GM19455 (cell line): ENCODE results near the gene TMEM259.

Experiments used
- ATAC-seq: cut with Tn5 transposase; IDR thresholded peaks from one replicate; pipeline ENCODE4 v1.9.1; 2021; ENCODE audit not compliant: unreplicated experiment

Gene TMEM259

DNA sequence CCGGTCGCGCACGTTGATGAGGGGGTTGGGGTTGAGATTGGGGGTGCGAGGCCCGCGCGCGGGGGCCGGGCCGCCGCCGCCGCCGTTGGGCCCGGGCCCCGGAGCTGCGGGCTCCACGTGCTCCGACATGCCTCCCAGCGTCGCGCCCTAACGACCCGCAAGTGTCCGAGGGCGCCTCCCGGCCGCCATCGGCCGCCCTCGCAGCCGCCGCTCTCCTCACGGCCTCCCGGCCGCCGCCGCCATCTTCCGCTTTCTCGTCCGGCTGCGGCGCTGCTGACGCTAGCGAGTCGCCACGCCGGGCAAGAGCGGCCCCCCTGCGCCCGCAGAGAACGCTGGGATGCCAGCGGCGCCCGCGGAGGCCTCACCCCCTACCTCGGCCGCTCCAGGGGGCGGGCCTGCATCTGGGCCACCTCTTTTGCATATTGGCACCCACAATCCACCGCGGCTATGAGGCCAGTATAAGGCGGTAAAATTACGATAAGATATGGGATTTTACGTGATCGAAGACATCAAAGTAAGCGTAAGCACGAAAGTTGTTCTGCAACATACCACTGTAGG lies at the start of gene TMEM259:
TMEM259 (minus strand) TSS at position 256 of the 558 bp plus-strand sequence; CDS start at position 129, 127 bp downstream.
- ATAC-seq, result peak; percentile 67

DNA sequence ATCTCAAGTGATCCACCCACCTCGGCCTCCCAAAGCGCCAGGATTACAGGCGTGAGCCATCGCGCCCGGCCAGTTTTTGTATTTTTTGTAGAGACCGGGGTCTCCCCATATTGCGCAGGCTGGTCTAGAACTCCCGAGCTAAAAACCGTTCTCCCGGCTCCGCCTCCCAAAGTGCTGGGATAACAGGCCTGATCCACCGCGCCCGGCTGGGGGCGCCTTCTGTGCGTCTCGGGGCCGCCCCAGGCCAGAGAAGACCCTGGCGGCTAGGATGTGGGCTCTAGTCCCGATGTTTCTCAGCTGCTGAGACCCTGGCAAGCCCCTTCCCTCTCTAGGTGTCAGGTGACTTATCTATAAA lies 49.6 kb upstream of the TMEM259 start:
- ATAC-seq, result no peak

DNA sequence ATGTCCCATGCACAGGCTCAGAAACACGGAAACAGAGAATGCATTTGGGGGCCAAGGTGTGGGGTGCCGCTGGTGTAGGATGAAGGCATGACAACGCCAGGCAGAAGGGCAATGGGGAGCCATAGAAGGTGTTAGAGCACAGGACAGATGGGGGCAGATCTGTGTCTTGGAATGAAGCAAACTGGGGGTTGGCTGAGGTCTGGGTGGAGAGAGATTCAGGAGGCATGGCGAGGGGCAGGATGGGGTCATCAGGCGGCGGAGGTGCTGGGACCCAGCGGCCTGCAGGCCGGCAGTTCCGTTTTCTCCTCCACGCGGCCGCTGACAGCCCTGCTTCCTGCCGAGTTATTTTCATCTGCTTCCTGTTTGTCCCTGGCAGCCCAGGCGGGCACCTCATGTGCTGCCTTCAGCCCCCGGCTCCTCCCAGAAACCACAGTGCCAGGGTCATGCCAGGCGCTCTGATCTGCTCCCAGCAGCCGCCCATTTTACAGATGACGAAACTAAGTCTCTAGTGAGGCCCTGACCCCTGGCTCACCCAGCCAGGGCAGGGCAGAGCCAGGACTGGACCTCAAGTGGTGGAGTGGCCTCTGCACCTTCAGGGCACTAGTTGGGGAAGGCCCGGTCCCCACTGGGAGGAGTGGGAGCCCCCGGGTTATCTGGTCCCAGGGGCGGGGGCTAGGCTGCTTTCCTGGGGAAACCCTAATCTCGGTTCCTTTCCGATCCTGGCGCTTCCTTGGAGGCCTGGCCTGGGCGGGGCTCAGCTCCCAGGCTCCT lies 48.3 kb upstream of the TMEM259 start:
- no peak for ATAC-seq

DNA sequence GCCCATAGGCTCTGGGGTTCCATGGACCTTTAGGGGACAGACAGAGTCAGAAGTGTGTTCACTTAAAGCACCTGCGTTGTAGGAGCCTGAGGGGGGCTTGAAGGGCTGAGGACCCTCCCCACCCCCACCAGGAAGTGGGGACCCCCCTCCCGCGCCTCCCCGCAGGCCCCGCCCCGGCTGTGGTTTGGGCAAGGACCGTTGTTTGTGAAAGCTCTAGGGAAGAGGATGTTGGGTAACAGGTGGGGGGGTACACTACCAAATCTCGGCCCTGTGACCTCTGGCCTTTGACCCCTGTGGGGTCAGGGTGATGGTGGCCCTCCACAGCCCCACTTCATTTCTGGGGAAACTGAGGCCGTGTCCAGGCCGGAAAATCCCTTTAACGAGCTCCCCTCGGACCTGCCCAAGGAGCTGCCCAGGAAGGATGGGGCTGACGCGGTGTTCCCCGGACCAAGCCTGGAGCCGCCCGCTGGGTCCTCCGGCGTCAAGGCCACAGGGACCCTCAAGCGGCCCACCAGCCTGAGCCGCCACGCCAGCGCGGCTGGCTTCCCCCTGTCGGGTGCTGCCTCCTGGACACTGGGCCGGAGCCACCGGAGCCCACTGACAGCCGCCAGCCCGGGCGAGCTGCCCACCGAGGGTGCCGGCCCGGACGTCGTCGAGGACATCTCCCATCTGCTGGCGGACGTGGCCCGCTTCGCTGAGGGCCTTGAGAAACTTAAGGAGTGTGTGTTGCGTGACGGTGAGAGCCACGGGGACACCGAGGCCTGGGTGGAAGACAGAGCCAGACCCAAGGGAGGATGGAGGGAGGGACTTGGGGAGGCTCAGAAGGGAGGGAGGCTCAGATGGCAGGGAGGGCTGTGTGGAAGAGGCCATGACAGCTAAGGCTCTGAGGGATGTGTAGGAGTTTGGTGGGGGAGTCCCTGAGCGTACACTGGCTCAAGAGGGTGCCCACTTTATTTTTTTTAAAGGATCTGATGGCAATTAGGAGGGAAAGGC lies 47.4 kb upstream of the TMEM259 start:
- no peak for ATAC-seq

DNA sequence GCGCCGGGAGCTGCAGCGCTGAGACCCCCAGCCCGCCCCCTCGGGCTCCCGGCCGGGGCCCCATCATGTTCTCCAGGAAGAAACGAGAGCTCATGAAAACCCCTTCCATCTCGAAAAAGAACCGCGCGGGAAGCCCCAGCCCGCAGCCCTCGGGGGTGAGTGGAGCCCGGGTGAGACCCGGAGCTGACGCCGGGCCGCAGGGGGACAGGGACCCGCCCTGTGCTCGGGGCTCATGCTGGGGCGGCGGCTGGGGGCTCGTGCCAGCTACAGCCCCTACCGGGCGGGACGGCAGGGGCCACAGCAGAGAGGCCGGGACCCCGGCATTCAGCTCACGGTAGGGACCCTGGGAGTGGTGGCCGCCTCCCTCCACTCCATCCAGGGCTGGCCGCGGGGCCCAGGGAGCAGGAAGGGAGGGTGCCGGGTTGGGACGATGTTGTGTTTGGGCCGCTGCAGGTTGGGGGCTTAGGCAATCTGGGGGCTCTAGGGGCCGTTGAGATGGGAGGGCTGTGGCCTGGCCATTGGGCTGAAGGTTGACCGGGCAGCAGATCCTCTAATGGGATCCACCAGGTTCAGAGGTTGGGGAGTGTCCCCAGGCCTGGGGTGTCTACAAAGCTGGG lies 46.5 kb upstream of the TMEM259 start:
- ATAC-seq, result no peak

DNA sequence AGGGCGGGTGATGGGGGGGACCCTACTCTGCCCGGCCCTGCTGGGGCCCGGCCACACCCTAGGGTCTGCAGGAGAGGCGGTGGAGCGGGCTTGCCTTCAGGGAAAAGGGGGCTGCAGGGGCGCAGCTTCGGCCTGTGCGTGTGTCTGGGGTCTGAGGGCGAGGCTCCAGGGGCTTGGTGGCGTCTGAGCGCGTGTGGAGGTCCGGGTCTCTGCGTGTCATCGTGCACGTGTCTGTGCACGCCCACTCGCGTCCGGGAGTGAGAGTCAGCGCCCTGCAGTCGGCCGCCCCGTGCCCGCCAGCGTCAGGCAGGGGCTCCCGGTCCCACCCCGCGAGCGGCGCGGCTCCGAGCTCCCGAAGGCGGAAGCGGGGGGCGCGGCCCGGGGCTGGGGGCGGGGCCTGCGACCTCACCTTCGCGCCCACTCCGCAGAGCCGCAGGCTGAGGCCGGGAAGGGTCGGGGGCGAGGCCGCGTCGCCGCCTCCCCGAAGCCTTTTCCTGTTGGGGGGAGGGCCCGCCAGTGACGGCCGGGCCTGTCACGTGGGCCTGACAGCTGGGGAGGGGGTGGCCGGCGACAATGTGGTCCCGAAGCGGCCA lies 45.9 kb upstream of the TMEM259 start, which contains the start of gene ARHGAP45:
ARHGAP45 (plus strand) TSS at position 420 of the 593 bp plus-strand sequence. CDS start 239 bp downstream, outside the sequence.
- no peak for ATAC-seq

DNA sequence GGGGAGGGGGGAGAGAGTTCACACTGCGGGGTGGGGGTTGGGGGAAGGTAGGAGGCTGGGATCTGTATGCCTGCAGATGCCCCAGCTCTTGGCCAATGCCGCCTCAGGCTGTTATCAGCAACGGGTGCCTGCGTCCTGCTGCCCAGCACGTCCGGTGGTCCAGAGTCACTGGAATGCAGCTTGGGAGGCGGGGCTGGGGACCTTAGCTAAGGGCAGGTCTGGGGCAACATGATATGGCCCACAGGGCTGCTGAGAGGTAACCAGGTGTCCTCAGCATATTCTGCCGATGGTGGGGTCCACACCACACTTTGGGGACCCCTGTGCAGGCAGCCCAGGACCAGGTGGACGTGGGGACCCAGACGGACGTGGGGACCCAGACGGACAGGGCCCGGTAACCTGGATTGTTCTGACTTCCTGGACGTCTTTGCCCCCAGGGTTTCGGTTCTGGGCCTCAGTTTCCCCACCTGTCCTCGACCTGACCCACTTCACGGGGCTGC lies 45.4 kb upstream of the TMEM259 start:
- no peak for ATAC-seq

DNA sequence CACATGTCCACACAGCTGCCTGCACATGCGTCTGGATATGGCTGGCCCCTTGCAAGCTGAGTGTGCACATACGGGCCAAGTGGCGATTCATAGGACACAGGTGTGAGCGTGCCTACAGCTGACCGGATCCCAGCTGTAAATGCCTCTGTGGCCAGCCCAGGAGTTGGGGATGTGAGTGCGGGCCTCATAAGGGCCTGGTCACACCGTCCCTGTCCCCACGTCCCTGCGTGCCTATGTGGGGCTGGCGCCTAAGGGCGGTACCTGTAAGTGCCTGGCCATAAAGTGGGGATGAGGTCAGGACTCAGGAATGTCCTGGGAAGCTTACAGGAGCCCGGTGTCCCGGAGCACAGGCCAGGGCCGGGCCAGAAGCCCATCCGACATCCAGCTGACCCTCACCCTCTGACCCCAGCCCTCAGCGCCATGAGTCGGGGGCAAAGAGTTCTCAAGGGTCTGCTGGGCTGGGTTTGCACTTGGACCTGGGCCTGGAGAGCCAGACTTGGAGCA lies 44.7 kb upstream of the TMEM259 start:
- ATAC-seq, result no peak

DNA sequence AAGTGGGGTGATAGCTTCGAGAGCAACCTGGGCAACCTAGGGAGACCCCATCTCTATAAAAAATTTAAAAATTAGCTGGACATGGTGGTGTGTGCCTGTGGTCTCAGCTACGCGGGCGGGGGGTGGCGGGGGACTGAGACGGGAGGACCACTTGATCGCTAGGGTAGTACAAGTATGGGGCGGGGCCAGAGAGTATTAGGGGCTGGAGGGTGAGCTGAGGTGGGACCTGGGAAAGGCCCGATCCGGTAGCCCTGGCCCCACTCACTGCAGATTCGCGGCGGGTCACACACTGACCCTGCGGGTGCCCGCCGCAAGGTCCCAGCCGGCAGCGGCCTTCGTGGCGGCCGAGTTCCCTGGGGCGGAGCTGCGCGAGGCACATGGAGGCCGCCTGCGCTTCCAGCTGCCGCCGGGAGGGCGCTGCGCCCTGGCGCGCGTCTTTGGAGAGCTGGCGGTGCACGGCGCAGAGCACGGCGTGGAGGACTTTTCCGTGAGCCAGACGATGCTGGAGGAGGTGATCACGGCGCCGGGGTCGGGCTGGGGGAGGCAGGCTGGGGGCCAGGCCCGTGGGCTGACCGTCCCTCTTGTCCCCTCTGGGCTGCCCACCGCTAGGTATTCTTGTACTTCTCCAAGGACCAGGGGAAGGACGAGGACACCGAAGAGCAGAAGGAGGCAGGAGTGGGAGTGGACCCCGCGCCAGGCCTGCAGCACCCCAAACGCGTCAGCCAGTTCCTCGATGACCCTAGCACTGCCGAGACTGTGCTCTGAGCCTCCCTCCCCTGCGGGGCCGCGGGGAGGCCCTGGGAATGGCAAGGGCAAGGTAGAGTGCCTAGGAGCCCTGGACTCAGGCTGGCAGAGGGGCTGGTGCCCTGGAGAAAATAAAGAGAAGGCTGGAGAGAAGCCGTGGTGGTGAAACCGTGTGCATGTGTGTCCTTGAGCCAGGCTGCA lies 44.0 kb upstream of the TMEM259 start:
- ATAC-seq, result no peak

DNA sequence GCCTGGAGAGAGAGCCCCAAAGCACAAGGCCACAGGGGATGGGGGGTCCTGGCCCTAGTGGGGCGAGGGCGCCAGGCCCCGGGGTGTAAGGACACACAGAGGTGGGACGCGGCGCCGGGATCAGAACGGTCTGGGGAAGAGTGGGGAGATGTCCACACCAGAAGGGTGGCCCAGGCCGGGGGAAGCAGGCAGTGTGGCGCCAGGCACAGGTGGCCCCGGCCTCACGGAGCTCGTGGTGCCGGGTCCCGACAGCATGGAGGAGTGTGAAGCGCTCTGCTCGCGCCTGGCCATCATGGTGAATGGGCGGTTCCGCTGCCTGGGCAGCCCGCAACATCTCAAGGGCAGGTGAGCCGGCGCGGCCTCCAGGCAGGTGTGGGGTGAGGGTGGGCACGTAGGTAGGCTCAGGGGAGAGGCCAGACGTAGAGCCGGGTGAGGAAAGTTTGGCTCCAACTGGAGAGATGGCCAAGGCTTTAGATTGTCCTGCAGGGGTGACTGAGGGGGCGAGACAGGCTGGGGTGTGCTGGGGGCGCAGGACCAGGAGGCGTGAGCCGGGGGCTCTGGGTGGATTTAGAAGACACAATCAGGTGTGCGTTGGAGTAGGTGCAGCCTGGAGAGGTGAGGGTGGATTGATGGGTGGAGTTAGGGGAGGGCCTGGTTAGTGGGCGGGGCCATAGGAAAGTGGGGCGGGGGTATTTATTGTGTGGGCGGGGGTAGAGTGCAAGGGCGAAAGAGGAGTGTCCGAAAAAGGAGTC lies 43.2 kb upstream of the TMEM259 start:
- ATAC-seq, result no peak

DNA sequence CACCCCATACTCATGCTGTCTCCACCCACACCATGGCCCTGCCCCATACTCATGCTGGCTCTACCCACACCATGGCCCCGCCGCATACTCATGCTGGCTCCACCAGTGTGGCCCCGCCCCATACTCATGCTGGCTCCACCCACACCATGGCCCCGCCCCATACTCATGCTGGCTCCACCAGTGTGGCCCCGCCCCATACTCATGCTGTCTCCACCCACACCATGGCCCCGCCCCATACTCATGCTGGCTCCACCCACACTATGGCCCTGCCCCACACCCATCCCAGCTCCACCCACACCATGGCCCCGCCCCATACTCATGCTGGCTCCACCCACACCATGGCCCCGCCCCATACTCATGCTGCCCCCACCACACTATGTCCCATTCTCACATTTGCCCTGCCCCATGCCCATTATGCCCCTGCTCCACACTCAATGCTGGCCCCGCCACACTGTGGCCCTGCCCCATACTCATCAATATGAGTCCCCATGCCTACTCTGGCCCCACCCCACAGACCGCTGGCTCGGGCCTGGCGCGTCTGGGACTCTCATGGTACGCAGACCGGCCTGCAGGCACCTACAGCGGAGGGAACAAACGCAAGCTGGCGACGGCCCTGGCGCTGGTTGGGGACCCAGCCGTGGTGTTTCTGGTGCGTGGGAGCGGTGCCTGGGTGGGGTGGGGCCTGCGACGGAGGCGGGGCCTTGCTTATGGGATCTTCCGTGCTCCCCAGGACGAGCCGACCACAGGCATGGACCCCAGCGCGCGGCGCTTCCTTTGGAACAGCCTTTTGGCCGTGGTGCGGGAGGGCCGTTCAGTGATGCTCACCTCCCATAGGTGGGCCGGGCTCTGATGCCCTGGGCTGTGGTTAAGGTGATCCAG lies 42.3 kb upstream of the TMEM259 start:
- ATAC-seq, result no peak

DNA sequence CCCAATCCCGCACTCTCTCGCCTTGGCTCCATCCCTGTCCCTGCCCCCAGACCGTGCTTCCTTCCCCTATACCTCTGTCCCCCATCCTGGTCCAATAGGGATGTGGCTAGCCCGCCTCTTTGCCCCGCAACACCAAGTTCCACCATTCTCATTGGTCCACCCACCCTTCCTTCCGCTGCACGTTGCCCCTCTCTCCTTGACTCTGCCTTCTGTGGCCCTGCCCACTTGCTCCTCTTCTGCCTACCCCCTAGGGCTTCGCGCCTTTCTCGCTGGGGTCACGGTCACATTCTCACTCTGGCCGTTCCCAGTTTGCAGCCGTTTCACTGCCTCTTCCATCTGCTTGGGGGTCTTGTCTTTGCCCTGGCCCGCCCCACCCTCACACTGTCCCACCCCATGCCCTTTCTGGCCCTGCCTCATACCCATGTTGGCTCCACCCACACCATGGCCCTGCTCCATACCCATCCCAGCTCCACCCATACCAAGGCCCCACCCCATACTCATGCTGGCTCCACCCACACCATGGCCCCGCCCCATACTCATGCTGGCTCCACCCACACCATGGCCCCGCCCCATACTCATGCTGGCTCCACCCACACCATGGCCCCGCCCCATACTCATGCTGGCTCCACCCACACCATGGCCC lies 41.6 kb upstream of the TMEM259 start:
- ATAC-seq, result no peak

DNA sequence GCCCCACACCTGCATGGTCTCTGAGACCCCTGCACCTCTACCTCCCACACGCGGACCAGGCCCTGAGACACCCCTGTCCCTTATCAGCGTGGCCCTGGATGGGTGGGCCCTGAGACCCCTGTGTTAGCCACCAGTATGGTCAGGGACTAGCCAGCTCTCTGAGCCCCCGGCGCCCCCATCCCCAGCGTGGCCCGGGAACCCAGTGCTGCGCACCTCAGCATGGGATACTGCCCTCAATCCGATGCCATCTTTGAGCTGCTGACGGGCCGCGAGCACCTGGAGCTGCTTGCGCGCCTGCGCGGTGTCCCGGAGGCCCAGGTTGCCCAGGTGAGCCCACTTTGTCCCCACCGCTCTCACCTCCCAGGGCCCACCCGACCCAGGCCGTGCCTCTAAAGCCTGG lies 41.1 kb upstream of the TMEM259 start:
- no peak for ATAC-seq

DNA sequence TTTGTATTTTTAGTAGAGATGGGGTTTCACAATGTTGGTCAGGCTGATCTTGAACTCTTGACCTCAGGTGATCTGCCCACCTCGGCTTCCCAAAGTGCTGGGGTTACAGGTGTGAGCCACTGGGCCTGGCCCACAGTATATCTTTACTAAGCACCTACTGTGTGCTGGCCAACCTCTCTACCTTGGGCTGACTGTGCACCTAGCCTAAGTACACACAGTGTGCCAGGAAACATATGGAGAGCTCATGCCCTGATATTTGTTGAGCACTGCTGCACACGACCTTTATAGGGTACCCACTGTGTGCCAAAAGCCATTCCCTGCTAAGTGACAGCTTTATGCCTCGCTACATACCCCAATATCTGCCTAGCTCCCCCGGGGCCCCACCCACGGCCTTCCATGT lies 39.8 kb upstream of the TMEM259 start:
- no peak for ATAC-seq

DNA sequence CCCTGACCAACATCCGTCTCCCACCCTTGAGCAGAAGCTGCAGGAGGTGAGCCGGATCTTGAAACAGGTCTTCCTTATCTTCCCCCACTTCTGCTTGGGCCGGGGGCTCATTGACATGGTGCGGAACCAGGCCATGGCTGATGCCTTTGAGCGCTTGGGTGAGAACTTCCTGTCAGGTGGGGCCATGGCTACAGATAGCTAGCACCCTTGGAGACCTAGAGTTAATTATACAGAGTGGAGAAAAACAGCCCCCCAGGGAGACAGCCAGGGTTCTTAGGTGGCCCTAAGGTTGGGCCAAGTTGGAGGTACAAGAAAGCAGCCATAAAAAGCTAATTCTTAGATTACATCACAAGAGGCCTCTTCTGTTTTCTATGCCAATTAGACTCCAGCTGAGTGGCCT lies 37.2 kb upstream of the TMEM259 start:
- no peak for ATAC-seq

DNA sequence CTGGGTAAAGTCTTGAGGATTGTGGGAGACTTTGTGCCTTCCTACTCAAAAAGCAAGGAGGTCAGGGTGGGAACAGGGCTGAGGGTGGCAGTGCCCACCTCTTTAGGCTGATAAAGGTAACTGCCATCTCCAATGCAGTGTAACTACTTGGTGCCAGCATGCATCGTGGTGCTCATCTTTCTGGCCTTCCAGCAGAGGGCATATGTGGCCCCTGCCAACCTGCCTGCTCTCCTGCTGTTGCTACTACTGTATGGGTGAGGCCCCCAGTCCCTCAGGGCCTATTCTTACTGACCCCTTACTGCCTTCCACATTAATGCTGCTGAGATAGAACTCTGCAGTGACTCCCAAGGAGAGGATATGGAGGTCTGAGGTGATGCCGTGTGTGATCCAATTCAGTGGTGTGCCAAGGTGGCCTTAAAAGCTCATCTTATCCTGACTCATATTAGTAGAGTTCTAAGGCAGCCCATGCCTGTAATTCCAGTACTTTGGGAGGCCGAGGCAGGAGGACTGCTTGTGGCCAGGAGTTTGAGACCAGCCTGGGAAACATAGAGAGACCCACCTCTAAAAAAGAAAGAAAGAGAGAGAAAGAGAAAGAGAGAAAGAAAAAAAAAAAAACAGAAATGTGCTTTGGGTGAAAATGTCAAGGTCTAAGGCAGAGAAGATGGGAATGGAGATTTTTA lies 36.4 kb upstream of the TMEM259 start:
- ATAC-seq, result no peak
